Subcutaneous adipose tissue (tissue), 4 donors: ENCODE data around the gene VAV2. TPM values are rescaled to one million over a fixed set of nuclear protein-coding genes. Genes with fewer than 3 reads are reported as not detected.

Source experiments
- total RNA-seq, 4 donors: library from RNA; depleted of rRNA; stranded (reverse); fragments of >200 nt; gene quantifications; one replicate each; pipeline ENCODE4 v1.1.0, GENCODE V29; 2016
- TF ChIP-seq, protein P1 (sequence below): fragments of 450-650 bp; IDR thresholded peaks from one replicate; pipeline ENCODE4 v1.5.1; 2016; ENCODE audit warnings: low read depth, mild to moderate bottlenecking, control low read depth, antibody characterized with exemption, moderate library complexity

The VAV2 gene
- total RNA-seq, 4 donors from 2014 or later, result 3.6 to 6.8 (median 4.8) TPM

DNA sequence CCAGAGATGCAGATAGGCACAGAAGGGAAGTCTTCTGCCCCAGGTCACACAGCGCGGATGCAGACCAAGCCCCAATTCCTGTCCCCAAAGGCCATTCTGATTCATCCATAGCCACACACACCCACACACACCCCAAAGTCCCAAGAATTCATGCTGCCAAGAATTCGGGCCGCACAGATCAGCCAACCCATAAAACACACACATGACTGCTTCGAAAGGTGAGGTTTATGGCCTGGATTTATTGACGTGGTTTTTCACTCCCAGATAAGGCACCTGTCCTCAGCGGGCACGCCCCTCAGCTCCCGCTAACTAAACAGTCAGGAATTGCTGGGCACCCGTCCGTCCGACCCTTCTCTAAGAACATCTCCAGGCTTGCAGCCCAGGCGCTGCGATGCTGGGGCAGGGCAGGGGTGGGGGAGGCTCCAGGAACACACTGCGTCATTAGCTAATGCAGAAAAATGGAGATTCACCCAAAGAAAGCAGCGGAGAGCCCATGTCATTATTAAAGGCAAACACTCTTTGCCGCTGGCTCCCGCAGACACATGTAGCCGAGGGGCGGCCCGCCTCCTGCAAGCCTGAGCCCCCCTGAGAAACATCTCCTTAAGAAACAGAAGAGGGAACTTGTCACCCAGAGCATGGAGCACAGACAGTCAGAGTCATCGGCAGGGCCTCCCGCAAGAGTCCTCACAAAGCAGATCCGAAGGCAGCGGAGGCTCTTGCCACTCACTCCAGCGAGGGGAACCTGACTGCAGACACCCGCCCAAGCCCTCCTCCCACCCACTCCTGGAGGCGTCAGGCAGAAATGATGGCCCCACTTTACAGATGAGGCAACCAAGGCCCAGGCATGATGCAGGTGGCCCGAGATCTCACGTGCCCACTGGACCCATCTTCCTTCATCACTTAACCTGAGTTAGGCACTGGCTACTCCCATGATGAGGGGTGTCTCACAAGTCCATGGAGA lies 19.9 kb downstream of the VAV2 start:
- TF ChIP-seq, protein P1, sequence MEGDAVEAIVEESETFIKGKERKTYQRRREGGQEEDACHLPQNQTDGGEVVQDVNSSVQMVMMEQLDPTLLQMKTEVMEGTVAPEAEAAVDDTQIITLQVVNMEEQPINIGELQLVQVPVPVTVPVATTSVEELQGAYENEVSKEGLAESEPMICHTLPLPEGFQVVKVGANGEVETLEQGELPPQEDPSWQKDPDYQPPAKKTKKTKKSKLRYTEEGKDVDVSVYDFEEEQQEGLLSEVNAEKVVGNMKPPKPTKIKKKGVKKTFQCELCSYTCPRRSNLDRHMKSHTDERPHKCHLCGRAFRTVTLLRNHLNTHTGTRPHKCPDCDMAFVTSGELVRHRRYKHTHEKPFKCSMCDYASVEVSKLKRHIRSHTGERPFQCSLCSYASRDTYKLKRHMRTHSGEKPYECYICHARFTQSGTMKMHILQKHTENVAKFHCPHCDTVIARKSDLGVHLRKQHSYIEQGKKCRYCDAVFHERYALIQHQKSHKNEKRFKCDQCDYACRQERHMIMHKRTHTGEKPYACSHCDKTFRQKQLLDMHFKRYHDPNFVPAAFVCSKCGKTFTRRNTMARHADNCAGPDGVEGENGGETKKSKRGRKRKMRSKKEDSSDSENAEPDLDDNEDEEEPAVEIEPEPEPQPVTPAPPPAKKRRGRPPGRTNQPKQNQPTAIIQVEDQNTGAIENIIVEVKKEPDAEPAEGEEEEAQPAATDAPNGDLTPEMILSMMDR, result no peak

- TF ChIP-seq, protein P1, result no peak
Measured at GRCh38 chr9:133971121-133971951, 20.8 kb downstream of the VAV2 start.

GRCh38 chr9:133970581-133971058 lies 21.5 kb downstream of the VAV2 start:
- TF ChIP-seq, protein P1, result no peak

GRCh38 chr9:133969681-133970580 lies 22.2 kb downstream of the VAV2 start:
- TF ChIP-seq, protein P1, result no peak

GRCh38 chr9:133968966-133969617 lies 23.0 kb downstream of the VAV2 start:
- TF ChIP-seq, protein P1, result no peak

DNA sequence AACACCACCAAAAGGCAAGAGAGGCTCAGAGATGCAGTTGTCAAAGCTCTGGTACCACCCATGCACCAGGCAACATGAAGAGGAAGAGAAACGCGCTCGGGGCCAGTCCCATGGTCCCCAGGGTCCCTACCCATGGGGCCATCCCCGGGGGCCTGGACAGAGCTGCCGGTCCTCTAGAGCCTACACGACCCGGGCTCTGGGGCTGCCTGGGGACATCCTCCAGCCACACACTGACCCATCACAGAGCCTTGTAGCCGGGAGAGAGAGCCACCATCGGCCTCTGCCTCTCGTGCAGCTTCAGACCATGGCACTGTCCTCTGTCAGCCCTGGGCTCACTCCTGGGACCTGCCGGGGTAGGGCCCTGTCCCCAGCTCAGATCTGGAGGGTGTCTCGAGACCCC lies 23.7 kb downstream of the VAV2 start:
- TF ChIP-seq, protein P1, result no peak
